ENCODE results near the gene MFSD11.
A peak's percentile ranks its signal among the peaks of the same experiment; 100 is the strongest.
"Not testable (repeated sequence)": the region's sequence is repeated elsewhere in the genome, so short reads cannot be mapped to it uniquely, and the experiment has no call there.

Gene MFSD11

DNA sequence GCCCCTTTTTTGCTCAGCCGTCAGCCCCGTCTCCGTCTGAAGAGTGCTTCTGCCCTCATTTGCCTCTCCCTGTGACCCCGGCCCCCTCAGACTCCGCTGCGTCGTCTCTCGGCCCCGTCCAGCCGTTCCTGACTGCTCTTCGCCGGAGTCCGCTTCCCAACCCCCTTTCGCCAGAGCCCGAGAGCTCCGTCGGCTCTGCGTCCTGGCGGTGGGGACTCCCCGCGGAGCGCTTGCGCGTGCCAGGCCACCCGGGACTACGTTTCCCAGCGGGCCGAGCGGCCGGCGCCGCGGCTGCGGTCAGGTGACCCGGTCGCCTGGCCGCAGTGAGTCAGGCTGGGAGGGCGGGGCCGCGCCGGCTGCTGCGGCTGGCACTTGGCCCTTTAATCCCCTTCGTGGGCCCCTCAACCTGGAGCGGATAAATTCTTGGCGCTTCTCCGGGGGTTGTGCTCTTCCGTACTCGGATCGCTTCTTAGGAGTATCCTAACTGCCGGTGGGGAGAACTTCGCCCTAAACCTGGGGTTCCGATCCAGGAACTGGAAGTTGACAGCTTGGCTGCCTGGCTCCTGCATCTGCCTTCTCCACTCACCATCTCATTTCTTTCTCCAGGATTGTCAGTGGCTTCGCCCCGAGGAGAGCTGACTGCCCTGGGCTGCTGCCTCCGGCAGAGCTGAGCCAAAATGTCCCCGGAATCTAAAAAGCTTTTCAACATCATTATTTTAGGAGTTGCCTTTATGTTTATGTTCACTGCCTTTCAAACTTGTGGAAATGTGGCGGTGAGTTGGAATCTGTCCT lies at the start of gene MFSD11:
Gene MFSD11, plus strand, starts transcription at position 444 of the 792 bp plus-strand sequence. Its CDS starts 234 bp downstream, at position 678.
- peak; percentile 69 for DNase-seq (ENCODE audit: low read depth)

DNA sequence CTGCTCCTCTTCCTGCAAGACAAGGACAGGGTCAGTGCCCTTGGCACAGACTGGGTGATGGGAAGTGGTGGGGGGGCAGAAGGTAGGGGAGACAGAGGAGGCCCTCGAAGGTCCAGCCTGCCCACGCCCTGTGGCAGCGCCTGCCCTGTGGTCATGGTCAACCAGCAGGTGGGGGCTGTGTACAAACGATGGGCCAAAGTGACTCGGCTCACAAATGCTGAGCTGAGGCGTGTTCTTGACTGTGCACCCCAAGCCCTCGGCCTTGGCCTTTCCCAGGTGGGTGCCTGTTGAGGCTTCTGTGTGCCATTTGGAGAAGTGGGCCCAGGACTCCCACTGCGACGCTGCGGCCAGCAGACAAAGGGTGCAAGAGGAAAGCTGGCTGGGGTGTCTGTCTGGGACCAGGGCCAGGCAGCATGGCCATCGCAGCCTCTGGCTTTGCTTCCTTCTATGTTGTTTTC lies 49.7 kb upstream of the MFSD11 start:
- DNase-seq (ENCODE audit: low read depth): no peak

DNA sequence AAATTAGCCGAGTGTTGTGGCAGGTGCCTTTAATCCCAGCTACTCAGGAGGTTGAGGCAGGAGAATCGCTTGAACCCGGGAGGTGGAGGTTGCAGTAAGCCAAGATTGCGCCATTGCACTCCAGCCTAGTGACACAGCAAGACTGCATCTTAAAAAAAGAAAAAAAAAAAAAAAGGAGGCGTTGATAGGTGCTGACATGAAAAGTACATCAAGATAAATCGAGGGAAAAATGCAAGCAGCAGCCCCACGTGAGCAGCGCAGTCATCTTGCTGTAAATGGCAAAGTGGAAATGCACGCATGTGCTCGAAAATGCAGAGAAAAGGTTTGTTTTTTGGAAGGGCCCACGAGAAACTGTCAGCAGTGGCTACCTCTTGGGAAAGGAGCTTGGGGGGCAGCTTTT lies 48.1 kb upstream of the MFSD11 start:
- DNase-seq (ENCODE audit: low read depth): no peak

DNA sequence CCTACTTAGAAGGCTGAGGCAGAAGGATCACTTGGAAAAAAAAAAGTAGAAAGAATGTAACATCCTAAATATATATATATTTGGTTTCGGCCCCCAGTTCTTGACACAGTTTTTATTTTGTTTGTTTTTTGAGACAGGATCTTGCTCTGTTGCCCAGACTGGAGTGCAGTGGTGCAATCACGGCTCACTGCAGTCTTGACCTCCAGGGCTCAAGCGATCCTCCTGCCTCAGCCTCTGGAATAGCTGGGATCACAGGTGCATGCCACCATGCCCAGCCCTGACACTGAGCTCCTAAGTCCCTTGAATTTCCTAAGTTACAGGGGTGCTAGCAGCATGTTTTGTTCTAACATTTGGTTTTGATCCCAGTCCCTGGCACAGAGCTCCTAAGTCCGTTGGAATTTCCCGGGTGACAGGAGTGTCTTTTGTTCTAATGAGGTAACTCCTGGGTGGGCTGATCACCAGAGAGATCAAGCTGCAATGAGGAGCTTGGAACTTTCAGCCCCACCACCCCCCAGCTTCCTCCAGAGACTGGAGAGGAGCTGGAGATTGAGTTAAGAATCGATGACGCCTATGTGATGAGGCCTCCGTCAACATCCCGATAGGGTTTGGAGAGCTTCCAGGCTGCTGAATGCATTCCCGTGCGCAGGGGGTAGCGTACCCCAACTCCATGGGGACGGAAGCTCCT lies 47.2 kb upstream of the MFSD11 start:
- no peak for DNase-seq (ENCODE audit: low read depth)

DNA sequence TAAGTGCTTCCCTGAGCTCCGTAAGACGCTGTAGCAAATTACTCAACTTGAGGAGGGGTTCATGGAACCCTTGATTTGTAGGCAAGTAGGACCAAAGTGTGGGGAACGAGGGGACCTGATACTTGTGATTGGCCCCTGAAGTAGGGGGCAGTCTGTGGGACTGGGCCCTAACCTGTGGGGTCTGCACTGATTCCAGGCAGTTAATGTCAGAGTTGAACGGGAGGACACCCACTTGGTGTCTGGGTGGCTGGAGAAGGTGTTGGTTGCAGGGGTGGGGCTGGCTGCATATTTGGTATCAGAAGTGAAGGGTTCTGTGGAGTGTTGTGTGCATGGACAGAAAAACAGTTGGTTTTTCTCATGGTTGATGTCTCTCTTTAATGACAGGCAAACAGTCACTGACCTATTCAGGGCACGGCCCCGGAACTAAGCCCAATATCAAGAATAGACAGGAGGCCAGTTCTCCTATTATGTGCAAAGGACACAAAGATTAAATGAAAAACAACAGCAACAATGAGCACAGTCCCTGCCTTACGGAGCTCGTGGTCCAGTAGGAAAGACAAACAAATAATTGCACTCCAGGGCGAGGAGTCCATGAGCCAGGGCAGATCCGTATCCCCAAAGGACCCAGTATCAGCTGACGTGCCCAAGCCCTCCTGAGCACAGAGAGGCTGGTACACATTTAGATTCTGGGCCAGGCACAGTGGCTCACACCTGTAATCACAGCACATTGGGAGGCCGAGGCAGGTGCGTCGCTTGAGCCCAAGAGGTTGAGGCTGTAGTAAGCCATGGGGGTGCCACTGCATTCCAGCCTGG lies 46.3 kb upstream of the MFSD11 start:
- no peak for DNase-seq (ENCODE audit: low read depth)

DNA sequence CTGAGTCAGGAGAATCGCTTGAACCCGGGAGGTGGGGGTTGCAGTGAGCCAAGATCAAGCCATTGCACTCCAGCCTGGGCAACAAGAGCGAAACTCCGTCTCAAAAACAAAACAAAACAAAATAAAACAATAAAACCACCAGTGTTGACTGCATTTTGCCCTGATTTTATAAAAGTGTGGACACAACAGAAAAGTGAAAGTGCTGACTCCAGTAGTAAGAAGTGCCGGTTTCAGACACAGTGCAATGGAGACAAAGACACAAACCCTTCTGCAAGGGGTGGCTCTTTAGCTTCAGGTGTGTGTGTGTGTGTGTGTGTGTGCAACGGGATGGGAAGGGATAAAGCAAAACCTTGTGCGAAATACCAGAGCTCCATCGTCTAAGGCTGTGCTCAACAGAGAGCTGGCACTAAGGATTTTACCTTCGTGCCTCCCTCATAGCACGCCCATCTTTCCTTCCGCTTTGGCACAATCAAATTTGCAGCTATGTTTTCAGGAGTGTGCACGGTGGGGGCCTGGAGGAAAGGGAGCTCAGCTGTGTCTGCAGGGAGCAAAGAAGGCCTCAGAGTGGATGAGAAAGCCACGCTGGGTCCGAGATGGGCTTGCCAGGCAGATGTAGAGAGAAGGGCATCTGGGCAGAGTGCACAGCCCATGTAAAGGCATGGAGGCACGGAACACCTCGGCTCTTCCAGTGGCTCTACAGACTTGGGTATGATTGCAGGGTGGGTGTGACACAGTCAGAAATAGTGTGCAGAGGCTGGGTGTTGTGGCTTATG lies 42.7 kb upstream of the MFSD11 start:
- no peak for DNase-seq (ENCODE audit: low read depth)

DNA sequence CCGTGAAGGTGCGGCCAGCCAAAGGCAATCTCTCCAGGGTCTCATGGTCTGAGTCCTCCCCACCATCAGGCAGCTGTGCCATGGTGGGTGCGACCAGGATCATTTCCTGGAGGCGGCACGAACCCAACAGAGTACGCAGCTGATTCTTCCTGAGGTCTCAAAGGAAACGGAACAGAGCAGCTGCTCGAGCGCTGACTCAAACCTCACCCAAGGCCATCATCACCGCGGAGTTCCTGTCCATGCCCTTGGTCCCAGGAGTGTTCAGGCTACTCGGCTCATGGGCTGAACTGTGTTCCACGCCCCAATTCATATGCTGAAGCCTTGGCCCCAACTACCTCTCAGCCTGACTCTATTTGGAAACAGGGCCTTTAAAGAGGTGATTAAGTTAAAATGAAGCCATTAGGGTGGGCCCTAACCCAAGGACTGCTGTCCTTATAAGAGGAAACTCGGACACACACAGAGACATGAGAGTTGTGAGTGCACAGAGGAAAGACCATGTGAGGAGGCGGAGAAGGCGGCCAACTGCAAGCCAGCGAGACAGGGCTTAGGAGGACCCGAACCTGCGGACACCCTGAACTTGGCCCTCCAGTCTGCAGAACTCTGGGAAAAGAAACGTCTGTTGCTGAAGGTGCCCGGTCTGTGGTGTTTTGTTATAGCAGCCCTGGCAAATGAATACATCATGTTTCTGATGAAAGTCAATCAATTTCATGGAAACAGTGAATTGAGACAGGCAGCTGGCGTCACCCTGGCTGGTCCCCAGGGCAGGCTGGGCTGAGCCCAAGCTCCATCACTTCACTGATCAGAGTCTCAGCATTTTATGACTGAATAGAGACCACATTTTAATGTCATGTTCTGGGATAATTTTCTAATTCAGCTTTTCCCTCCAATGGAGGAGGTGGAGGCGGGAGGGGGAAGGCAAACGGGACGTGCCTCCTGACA lies 40.9 kb upstream of the MFSD11 start:
- no peak for DNase-seq (ENCODE audit: low read depth)

DNA sequence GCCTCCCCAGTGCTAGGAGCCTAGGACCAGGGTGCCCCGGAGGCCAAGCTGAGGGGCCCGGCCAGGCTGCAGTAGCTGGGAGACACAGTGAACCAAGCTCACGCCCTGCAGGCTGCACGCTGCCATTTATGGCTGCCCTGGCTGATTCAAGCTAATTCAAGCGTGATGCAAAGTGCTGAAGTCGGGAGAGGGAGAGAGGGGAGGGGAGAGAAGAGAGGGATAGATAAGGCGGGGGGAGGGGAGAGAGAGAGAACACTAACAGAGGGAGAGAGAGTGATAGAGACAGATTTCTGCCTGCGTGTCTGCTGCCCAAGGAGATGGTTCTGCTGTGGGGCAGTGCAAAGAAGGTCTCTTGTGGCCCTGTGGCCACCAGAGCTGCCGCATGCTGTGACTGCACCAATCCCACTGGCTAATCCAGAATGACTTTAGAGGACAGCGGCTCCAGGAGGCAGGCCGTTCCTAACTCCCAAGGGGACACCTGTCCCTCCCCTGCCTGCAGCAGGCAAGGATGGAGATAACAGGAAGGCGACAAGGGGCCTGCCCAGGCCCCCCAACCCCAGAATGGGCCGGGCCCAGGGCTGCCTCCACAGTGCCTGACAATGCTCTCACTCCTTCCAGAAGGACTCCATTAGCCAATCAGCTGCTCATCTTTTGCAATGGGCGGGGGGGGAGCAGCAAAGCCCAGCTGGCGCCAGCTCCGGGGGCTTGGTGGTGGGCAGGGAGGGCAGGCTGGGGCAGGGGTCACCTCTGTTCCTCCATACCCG lies 40.0 kb upstream of the MFSD11 start:
- no peak for DNase-seq (ENCODE audit: low read depth)

DNA sequence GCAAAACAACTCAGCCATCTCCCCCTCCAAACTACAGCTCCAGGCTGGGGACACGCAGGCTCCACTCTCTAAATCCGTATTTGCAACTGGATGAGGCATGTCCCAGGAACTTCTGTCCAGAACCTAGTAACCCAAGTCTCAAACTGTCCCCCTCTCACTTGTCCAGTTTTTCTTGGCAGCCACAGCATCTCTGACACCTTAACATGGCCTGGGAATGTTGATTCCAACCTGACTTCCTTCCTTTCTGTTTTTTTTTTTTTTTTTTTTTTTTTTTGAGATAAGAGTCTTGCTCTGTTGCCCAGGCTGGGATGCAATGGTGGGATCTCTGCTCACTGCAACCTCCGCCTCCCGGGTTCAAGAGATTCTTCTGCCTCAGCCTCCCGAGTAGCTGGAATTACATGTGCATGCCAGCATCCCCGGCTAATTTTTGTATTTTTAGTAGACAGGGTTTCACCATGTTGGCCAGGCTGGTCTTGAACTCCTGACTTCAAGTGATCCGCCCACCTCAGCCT lies 39.4 kb upstream of the MFSD11 start:
- not testable (repeated sequence) for DNase-seq (ENCODE audit: low read depth)

DNA sequence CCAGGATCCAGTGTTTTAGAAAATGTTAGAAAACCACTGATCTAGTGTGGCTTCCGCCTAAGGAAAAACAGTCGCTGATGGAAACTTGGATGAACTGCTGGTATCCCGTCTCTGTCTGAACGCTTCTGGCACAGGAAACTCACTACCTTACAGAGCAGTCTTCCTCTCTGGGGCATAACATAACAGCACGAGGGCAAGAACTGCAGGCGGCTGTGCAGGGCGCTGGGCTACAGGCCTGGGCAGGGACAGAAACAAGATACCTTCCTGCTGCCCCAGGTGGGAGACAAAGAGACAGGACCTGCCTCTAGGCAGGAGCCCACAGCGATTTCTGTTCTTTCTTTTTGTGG lies 37.7 kb upstream of the MFSD11 start:
- DNase-seq (ENCODE audit: low read depth): no peak

DNA sequence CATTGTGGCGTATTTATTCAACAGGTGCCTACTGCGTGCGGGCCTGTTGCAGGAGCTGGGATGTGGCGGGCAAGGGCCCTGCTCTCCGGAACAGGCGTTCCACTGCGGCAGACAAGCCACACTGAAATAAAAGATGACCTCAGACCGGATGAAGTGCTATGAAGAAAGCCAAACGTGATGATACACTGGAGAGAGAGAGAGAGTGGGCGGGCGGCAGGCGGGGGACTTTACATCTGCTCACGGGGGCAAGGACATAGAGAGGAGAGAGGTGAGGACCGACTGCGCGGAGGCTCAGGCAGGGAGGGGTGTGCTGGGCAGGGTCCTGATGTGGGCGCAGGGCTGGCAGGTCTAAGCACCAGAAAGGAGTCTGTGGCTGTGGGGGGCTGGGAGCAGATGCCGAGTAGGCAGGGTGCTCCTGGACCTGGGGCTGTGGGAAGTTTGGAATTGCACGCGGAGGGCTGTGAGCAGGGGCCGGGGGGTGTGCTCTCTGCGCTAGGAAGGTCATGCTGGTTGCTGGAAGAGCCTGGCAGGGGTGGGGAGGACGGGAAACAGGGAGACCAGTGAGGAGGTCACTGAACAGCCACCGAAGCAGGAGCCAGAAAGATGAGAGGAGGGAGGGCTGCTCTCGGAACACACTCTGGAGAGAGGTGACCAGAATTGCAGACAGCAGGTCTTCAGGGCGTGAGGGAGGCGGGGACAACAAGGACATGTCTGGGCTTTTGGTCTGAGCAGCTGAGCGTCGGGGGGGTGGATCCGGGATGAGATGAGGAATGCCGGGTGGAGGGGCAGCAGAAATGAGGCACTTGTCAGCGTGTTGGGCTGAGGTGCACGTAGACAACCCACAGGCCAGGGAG lies 37.1 kb upstream of the MFSD11 start:
- peak; percentile 67 for DNase-seq (ENCODE audit: low read depth)

DNA sequence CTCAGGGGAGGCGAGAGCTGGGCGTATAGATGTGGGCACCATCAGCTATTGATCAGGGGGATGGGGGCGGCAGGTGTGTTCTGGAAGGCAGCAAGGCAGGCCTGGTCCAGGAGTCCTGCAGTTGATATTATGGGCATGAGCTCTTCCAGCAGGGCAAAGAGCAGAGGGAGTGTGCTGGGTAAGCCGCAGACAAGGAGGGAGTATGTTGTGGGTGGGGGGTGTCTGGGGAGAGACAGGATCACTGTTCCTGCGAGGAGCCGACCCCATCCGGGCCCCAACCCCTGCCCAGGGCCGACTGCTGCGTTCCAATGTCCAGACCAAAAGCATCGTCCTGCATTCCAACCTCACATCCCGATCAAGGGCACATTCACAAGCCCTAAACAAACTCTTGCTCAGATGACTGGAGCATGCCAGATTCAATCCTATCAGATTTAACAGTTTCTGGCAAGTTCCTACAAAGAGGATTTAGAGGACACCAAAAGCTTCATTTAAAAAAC lies 36.4 kb upstream of the MFSD11 start:
- DNase-seq (ENCODE audit: low read depth): no peak

DNA sequence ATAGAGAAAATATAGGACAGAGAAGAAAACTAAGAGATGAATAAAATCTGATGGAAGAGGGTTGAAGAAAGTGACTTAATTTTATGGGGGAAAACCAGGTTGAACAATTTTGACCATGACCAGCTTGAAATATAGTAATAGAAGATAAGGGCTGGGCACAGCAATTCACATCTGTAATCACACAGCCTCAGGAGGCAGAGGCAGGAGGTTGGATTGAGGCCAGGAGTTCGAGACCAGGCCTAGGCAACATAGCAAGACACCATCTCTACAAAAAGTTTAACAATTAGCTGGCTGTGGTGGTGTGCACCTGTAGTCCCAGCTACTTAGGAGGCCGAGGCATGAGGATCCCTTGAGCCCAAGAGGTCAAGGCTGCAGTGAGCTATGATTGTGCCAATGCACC lies 35.8 kb upstream of the MFSD11 start:
- DNase-seq (ENCODE audit: low read depth): no peak

DNA sequence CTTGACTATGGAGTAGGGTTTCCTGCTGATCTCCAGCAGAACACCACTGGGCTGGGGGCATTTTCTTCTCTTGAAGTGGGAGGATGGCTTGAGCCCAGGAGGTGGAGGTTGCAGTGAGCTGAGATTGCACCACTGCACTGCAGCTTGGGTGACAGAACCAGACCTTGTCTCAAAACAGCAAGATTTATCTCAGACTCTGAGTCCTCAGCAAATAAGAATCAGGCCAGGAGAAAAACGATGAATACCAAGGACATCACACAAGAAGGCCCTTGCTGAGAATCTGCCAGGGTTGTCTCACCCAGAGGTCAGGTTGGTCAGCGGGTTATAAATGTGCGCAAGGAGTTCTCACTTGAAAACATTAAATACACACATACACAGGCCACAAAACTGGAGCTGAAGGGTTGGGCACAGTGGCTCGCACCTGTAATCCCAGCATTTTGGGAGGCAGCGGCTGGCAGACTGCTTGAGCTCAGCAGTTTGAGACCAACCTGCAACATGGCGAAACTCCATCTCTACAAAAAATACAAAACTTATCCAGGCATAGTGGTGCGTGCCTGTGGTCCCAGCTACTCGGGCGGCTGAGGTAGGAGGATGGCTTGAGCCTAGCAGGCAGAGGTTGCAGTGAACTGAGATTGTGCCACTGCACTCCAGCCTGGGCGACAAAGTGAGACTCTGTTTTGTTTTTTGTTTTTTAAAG lies 34.8 kb upstream of the MFSD11 start:
- DNase-seq (ENCODE audit: low read depth): no peak

DNA sequence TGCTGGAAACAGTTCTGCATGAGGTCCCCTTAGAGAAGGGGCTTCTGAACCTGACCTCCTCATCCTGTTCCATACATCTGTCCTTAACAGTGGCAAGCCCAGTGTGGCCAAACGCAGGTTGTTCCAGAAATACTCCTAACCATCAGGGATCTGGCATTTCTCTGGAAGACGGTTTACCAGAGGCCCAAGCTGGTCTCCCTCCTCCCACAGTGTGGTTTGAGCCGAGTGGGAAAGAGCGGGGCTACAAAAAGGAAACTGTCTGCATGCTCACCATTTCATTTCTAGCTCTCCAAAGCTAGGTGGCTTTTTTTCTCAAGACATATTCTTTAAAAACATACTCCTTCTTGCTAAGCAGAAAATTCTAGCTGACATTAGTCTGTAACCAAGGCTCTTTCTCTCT lies 33.1 kb upstream of the MFSD11 start:
- no peak for DNase-seq (ENCODE audit: low read depth)

DNA sequence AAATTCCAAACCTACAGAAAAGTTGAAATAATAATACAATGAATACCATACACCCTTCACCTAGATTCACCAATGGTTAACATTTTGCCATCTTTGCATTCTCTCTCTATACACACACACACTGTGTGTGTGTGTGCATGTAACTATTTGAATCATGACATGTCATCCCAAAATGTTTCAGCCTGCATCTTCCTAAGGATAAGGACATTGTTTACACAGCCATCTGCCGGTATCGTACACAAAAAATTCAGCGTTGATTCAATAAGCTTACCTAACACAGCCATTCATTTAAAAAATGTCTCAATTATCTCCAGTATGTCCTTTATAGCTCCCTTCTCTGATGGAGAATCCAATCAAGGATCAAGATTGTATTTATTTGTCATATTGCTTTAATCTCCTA lies 31.1 kb upstream of the MFSD11 start:
- no peak for DNase-seq (ENCODE audit: low read depth)

DNA sequence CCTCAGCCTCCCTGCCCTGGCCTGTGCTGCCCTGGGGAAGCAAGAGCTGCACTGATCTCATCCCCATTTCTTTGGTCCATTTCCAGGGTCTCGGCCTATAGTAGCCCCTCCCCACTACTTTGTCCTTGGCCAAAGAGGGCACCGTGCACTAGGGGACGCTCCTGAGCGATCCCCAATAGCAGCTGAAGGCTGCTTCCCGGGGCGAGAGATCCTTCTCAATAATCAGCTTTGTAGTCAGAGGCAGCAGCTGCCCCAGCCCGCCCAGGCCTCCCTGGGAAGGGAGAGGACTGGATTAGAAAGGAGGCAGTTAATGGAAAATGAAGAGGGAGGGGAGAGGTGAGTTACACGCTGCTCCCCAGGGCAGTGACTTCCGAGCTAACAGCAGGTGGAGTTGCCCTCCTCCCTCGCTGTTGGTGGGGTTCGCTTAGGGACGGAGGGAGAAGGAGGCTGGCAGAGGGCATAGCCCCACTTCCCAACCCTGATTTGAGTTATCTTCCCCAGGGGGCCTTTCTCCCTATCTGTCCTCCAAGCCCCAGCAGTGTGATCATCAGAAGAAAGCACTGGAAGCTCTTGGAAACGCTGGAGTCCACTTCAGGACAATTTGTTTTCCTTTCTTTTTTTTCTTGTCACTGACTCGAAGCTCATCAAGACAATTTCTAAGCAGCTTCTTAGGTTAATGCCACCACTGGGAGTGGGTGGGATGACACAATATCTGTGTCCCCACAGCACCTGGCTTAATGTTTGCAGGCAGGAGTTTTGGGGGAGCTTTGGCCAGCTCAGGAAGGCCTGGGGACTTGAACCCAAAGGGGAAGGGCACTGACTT lies 29.7 kb upstream of the MFSD11 start:
- no peak for DNase-seq (ENCODE audit: low read depth)

Measured in GM04503 (cell line).